A549 (cell line): ENCODE measurements around the gene MARK3. TPM values are rescaled to one million over a fixed set of nuclear protein-coding genes. Genes with fewer than 3 reads are reported as not detected.

Source experiments
- ATAC-seq, 2 experiments: fragments of 200-7000 bp in 1 of 2; fragments of >200 bp in 1 of 2; cut with Nextera tagmentation in 1 of 2; cut with Tn5 transposase in 1 of 2; 3 replicates each; pipeline versions ENCODE4 v1.8.0 to v1.9.1; 2018 to 2020; ENCODE audit warnings: mild to moderate bottlenecking in 1 of 2, moderate library complexity in 1 of 2
- CTCF ChIA-PET: fragments of 300-600 bp; sonication (Branson Sonifier 250); formaldehyde crosslinking; extraction: SDS; loops from one replicate; lab custom pipeline; 2021; ENCODE audit warnings: antibody characterized with exemption, inconsistent platforms; lab: Yijun Ruan, JAX
- POLR2A ChIA-PET: fragments of 350-600 bp; formaldehyde crosslinking; extraction: SDS; loops from one replicate; lab custom pipeline; 2021; ENCODE audit warnings: antibody characterized with exemption, inconsistent platforms; lab: Yijun Ruan, JAX
- DNase-seq, 2 experiments: peaks; one replicate each; pipeline versions ENCODE4 v3.0.0 to v3.0.0-alpha.2; 2011 to 2016; ENCODE audit warnings: low read depth in 1 of 2, low spot score in 1 of 2
- FAIRE-seq: peaks from 2 replicates; lab custom pipeline; 2011; peaks lifted over from hg19 to GRCh38; lab: Jason Lieb, UNC
- H3K27ac ChIP-seq, 2 experiments: fragments of >200 bp; sonication (Bioruptor Twin); formaldehyde crosslinking; 3 replicates each; pipeline ENCODE4 v1.5.1; 2016 to 2017
- H3K4me1 ChIP-seq: fragments of >200 bp; sonication (Bioruptor Twin); formaldehyde crosslinking; 3 replicates; pipeline ENCODE4 v1.6.1; 2016
- H3K4me2 ChIP-seq: fragments of >200 bp; sonication (Bioruptor Twin); formaldehyde crosslinking; 3 replicates; pipeline ENCODE4 v1.6.1; 2016
- H3K4me3 ChIP-seq: fragments of >200 bp; sonication (Bioruptor Twin); formaldehyde crosslinking; 3 replicates; pipeline ENCODE4 v1.5.1; 2016
- H3K9me3 ChIP-seq: fragments of >200 bp; sonication (Bioruptor Twin); formaldehyde crosslinking; 3 replicates; pipeline ENCODE4 v1.6.1; 2016
- CBX8 ChIP-seq: fragments of 200-600 bp; sonication (generic); IDR thresholded peaks from 2 replicates; pipeline ENCODE4 v1.6.1; 2016
- CEBPB ChIP-seq, 2 experiments: fragments of >200 bp in 1 of 2; sonication (Bioruptor Twin) in 1 of 2; formaldehyde crosslinking in 1 of 2; IDR thresholded peaks; 2 replicates each; pipeline ENCODE4 v1.6.1; 2012 to 2016
- CHD2 ChIP-seq: fragments of 150-350 bp; IDR thresholded peaks from 2 replicates; pipeline ENCODE4 v1.6.1; 2014; ENCODE audit warnings: low read length; ENCODE audit not compliant: partially characterized antibody
- CHD4 ChIP-seq: fragments of 200-600 bp; sonication (generic); IDR thresholded peaks from 2 replicates; pipeline ENCODE4 v1.6.1; 2016; ENCODE audit warnings: antibody characterized with exemption, mild to moderate bottlenecking, borderline replicate concordance
- EHF ChIP-seq: fragments of 250-450 bp; sonication (Bioruptor Pico); IDR thresholded peaks from 2 replicates; pipeline ENCODE4 v1.5.0; 2020; ENCODE audit warnings: mild to moderate bottlenecking
- EHMT2 ChIP-seq: fragments of 200-600 bp; sonication (generic); IDR thresholded peaks from 2 replicates; pipeline ENCODE4 v1.6.1; 2016; ENCODE audit warnings: antibody characterized with exemption, low read depth, mild to moderate bottlenecking, moderate library complexity
- ESRRA ChIP-seq: fragments of 150-350 bp; IDR thresholded peaks from 2 replicates; pipeline ENCODE4 v1.6.1; 2014; ENCODE audit warnings: mild to moderate bottlenecking, low read length, borderline replicate concordance
- FOSL2 ChIP-seq, 2 experiments: fragments of 450-650 bp in 1 of 2; fragments of >200 bp in 1 of 2; sonication (Bioruptor Twin) in 1 of 2; formaldehyde crosslinking; IDR thresholded peaks; 2 replicates each; pipeline versions ENCODE4 v1.5.0 to v1.6.1; 2016 to 2020; ENCODE audit warnings: mild to moderate bottlenecking in 1 of 2, moderate library complexity in 1 of 2
- FOXS1 ChIP-seq: fragments of 250-450 bp; sonication (Bioruptor Pico); IDR thresholded peaks from 2 replicates; pipeline ENCODE4 v1.5.0; 2020; ENCODE audit warnings: mild to moderate bottlenecking, moderate library complexity
- HES2 ChIP-seq: fragments of >200 bp; sonication (Bioruptor Twin); formaldehyde crosslinking; IDR thresholded peaks from 2 replicates; pipeline ENCODE4 v1.6.1; 2016
- HOXA7 ChIP-seq: fragments of 250-450 bp; sonication (Bioruptor Pico); IDR thresholded peaks from 2 replicates; pipeline ENCODE4 v1.5.0; 2020; ENCODE audit warnings: mild to moderate bottlenecking, moderate library complexity
- HOXB5 ChIP-seq: fragments of 250-450 bp; sonication (Bioruptor Pico); IDR thresholded peaks from 2 replicates; pipeline ENCODE4 v1.5.0; 2020; ENCODE audit warnings: mild to moderate bottlenecking, moderate library complexity
- JUNB ChIP-seq: fragments of >200 bp; sonication (Bioruptor Twin); formaldehyde crosslinking; IDR thresholded peaks from 2 replicates; pipeline ENCODE4 v1.6.1; 2016
- MAX ChIP-seq: IDR thresholded peaks from 2 replicates; pipeline ENCODE4 v1.6.1; 2012
- MAZ ChIP-seq: fragments of 150-350 bp; IDR thresholded peaks from 2 replicates; pipeline ENCODE4 v1.6.1; 2014; ENCODE audit warnings: antibody characterized with exemption, low read depth, low read length, borderline replicate concordance
- MYC ChIP-seq: IDR thresholded peaks from 2 replicates; pipeline ENCODE4 v1.6.1; 2012; ENCODE audit warnings: mild to moderate bottlenecking, inconsistent platforms, low read length, improper control_type of control experiment, borderline replicate concordance
- NFE2L2 ChIP-seq: fragments of 150-350 bp; conservative IDR thresholded peaks from 2 replicates; pipeline ENCODE4 v1.6.1; 2014; ENCODE audit warnings: low read length
- NR3C1 ChIP-seq: fragments of >200 bp; sonication (Bioruptor Twin); formaldehyde crosslinking; IDR thresholded peaks from 3 replicates; pipeline ENCODE4 v1.6.1; 2017
- PHF8 ChIP-seq: fragments of 200-600 bp; sonication (generic); IDR thresholded peaks from 2 replicates; pipeline ENCODE4 v1.6.1; 2016; ENCODE audit warnings: low read depth, mild to moderate bottlenecking, antibody characterized with exemption, moderate library complexity, borderline replicate concordance
- POLR2A ChIP-seq: IDR thresholded peaks from 2 replicates; pipeline ENCODE4 v1.6.1; 2012; ENCODE audit warnings: mild to moderate bottlenecking, low read length
- RARB ChIP-seq: fragments of 250-450 bp; sonication (Bioruptor Pico); IDR thresholded peaks from 2 replicates; pipeline ENCODE4 v1.8.0; 2021; ENCODE audit warnings: mild to moderate bottlenecking, moderate library complexity
- RFX5 ChIP-seq: fragments of 450-650 bp; IDR thresholded peaks from 2 replicates; pipeline ENCODE4 v1.7.1; 2014; ENCODE audit warnings: antibody characterized with exemption, mild to moderate bottlenecking, moderate library complexity
- ZFP36 ChIP-seq: fragments of 450-650 bp; IDR thresholded peaks from 2 replicates; pipeline ENCODE4 v1.6.1; 2014; ENCODE audit warnings: borderline replicate concordance; ENCODE audit not compliant: partially characterized antibody
- WGBS: methylation state at CpG from one replicate; pipeline ENCODE4 v1.1.6; 2017; ENCODE audit errors: missing lambda C conversion rate; 5-methylcytosine and 5-hydroxymethylcytosine counted together
- polyA plus RNA-seq, 4 experiments: library from polyadenylated mRNA; depleted of rRNA in 3 of 4; stranded (reverse); fragments of >200 nt; fragmentation: RNase III in 1 of 4; extraction: RNeasy Plus Mini Kit Qiagen cat#74134 plus additional on column Dnase treatment in 1 of 4; gene quantifications; 2 replicates in 3 of 4; 3 replicates in 1 of 4; pipeline ENCODE4 v1.2.3, GENCODE V29; 2011 to 2017
- TF ChIP-seq, protein P1 (sequence below): fragments of 200-600 bp; sonication (generic); IDR thresholded peaks from 2 replicates; pipeline ENCODE4 v1.6.1; 2016; ENCODE audit warnings: antibody characterized with exemption, mild to moderate bottlenecking, moderate library complexity

Gene MARK3
- polyA plus RNA-seq, 2 of the 4 experiments (the other 2 are of a cell fraction), result 59.7 to 97.6 TPM

DNA sequence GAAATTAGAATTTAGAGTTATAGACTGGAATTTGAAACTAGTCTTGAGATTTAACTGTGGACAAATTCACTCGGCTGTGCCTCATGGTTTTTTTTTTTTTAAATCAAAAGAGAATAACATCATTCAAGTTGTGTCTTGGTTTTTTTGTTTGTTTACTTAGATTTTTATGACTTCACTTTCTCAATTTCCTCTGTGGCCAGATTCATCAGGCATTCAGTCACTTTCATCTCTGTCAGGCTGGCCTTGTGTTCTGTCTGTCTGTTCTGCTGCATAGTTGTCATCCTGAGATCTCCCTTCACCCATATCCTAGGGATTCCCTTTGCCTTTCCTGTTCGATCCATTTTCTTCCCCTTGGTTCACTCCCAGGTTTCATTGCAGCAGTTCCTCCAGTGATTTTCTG, 10.0 kb downstream of the MARK3 start:
- DNase-seq, result no peak
- no peak overlapping the region for H3K4me3 ChIP-seq
- peaks cover 59% of the 10 kb centered on the region for H3K4me1 ChIP-seq
- no peak for FAIRE-seq
- CTCF ChIA-PET, result interaction anchor here (1.1 to 5.7 kb wide), 2 partner anchors 14 to 27 kb away, joined by 3 to 94 read pairs; partner anchors contain the start of gene MARK3
- no peak overlapping the region for H3K27ac ChIP-seq
- peak overlapping the region; percentile 50 for H3K4me2 ChIP-seq
- H3K9me3 ChIP-seq, result no peaks in the 10 kb centered on the region
- 40% methylated on average over 2 of the region's 2 CpGs for WGBS
- POLR2A ChIA-PET, result no interaction called here
- ATAC-seq, result peak in 1 of 2 experiments; percentile 13; a peak in 1 of 6 replicates
- TF ChIP-seq FOXS1 (CRISPR knock-in tag), result no peak
- no peak for TF ChIP-seq HES2
- TF ChIP-seq POLR2A, result no peak
- TF ChIP-seq PHF8, result no peak
- TF ChIP-seq EHF (CRISPR knock-in tag), result no peak
- TF ChIP-seq MAZ, result no peak
- TF ChIP-seq RARB (CRISPR knock-in tag), result no peak
- no peak for TF ChIP-seq JUNB

DNA sequence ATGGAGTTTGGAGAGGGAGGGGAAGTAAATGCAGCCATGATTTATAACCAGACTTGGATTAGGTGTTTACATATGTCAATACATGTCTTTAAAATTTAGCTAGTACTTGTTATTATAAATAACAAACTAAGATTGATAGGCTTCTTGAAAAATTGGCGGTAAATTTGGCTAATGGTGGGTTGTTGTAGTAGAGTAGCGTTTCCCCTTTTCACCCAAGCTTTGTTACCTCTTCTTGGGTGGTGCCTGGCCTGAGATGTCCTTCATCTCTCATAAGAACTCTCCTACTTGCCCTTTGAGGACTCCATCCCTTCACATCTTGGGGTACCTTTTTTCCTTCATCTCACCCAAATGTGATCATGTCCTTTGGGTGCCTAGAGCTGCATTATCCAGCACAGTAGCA, 11.2 kb downstream of the MARK3 start:
- peaks cover 63% of the 10 kb centered on the region for H3K4me1 ChIP-seq
- no peak for ATAC-seq
- CTCF ChIA-PET, result interaction anchor here (0.9 kb wide), 1 partner anchor 8 kb away, joined by 3 read pairs; no protein-coding TSS in a partner anchor
- 97% methylated on average over 2 of the region's 2 CpGs for WGBS
- TF ChIP-seq POLR2A (no peak), NR3C1 (no peak), MYC (no peak), CBX8 (no peak)
- TF ChIP-seq, all 56 proteins: peak for 0
- Histone ChIP-seq H3K9me3 (no peaks in the 10 kb centered on the region), H3K4me3 (no peak overlapping the region), H3K27ac (no peak overlapping the region), H3K4me2 (no peak overlapping the region)
- POLR2A ChIA-PET, result no interaction called here
- FAIRE-seq (no peak), DNase-seq (no peak)

GRCh38 chr14:103398427-103399195, 13.4 kb downstream of the MARK3 start:
- no peak for FAIRE-seq
- CTCF ChIA-PET, result interaction anchor here (1.4 kb wide), 1 partner anchor 294 kb away, joined by 4 read pairs; no protein-coding TSS in a partner anchor
- no peak for ATAC-seq
- Histone ChIP-seq H3K4me3 (no peak overlapping the region), H3K9me3 (no peaks in the 10 kb centered on the region), H3K4me1 (peaks cover 74% of the 10 kb centered on the region), H3K27ac (peak overlapping the region; percentile 59 to 77; a peak in 5 of 6 replicates), H3K4me2 (peak overlapping the region; percentile 77)
- no peak for TF ChIP-seq NR3C1
- TF ChIP-seq HOXB5 (CRISPR knock-in tag), result no peak
- no peak for TF ChIP-seq RFX5
- no peak for TF ChIP-seq CHD4
- TF ChIP-seq POLR2A, result no peak
- TF ChIP-seq ESRRA, result no peak
- TF ChIP-seq CEBPB (IDR thresholded peaks at IDR 0.05), result peak in 1 of 2 experiments; percentile 42; a peak in 1 of 4 replicates
- no peak for TF ChIP-seq HOXA7 (CRISPR knock-in tag)
- TF ChIP-seq EHMT2, result no peak
- no peak for TF ChIP-seq FOXS1 (CRISPR knock-in tag)
- TF ChIP-seq, protein P1, sequence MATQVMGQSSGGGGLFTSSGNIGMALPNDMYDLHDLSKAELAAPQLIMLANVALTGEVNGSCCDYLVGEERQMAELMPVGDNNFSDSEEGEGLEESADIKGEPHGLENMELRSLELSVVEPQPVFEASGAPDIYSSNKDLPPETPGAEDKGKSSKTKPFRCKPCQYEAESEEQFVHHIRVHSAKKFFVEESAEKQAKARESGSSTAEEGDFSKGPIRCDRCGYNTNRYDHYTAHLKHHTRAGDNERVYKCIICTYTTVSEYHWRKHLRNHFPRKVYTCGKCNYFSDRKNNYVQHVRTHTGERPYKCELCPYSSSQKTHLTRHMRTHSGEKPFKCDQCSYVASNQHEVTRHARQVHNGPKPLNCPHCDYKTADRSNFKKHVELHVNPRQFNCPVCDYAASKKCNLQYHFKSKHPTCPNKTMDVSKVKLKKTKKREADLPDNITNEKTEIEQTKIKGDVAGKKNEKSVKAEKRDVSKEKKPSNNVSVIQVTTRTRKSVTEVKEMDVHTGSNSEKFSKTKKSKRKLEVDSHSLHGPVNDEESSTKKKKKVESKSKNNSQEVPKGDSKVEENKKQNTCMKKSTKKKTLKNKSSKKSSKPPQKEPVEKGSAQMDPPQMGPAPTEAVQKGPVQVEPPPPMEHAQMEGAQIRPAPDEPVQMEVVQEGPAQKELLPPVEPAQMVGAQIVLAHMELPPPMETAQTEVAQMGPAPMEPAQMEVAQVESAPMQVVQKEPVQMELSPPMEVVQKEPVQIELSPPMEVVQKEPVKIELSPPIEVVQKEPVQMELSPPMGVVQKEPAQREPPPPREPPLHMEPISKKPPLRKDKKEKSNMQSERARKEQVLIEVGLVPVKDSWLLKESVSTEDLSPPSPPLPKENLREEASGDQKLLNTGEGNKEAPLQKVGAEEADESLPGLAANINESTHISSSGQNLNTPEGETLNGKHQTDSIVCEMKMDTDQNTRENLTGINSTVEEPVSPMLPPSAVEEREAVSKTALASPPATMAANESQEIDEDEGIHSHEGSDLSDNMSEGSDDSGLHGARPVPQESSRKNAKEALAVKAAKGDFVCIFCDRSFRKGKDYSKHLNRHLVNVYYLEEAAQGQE, result no peak
- TF ChIP-seq CHD2, result no peak
- no peak for TF ChIP-seq NFE2L2
- no peak for TF ChIP-seq MAX
- TF ChIP-seq ZFP36, result no peak
- no peak for TF ChIP-seq MAZ
- peak; percentile 24; the same call in 1 of the 2 replicates for TF ChIP-seq FOSL2 (IDR thresholded peaks at IDR 0.05)
- peak; percentile 77 for TF ChIP-seq FOSL2 (CRISPR knock-in tag; IDR thresholded peaks at IDR 0.05)
- POLR2A ChIA-PET, result no interaction called here
- 56% methylated on average over 7 of the region's 7 CpGs for WGBS
- peak in 1 of 2 experiments; percentile 30 for DNase-seq
